ENCODE measurements around the gene TPH2.

DNA sequence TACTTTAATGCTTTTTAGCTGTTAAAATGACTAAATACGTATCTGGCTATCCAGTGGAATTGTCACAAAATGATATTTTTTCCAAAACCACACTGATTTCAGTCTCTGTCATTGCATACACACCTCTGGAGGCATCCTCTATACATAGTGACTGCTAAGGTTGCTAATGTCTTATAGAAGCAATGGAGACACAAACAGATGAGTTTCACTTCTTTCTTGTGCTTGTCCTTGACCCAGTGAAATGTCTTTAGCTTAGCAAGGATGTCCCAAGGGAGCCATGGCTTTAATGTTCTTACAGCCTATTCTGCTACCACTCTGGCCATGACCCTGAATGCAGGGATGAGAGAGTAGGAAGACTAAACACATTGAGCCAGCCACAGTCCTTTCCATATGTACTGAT is 90.3 kb downstream of the TPH2 start:
- no peak for TF ChIP-seq CTCF (IDR thresholded peaks at IDR 0.05)
- no peak for TF ChIP-seq POLR2A (IDR thresholded peaks at IDR 0.05)
- TF ChIP-seq POLR2AphosphoS5 (IDR thresholded peaks at IDR 0.05) = no peak
